DMS153 treated with DMSO at 0.1 percent for 48 hours (cell line): ENCODE measurements around the gene ENTPD8.
"Not testable (repeated sequence)": the region's sequence is repeated elsewhere in the genome, so short reads cannot be mapped to it uniquely, and the experiment has no call there.

Experiments
- DNase-seq: peaks from one replicate; lab custom pipeline; 2025; ENCODE audit not compliant: unreplicated experiment; lab: John Stamatoyannopoulos, UW

Gene ENTPD8

DNA sequence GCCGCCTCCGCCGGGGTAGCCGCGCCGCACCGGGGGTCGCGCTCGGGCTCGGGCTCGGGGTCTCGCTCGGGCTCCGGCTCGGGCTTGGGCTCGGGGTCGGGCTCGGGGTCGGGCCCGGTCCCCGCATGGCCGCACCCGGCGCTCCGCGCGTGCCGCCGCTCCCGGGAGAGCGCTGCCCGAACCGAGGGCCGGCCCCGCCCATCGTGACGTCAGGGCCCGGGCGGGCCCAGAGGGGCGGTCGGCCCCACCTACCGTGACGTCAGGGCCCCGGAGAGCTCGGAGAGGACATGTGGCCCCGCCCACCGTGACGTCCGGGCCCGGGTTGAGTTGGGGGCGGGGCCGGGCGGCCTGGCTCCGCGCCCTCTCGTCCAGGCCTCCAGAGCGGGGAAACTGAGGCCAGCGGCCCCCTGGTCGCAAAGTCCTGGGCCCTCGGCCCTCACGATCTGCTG, 18.0 kb upstream of the ENTPD8 start, which contains the start of gene NSMF:
NSMF (minus strand) TSS at position 183 of the 449 bp plus-strand sequence. CDS start 232 bp downstream, outside the sequence.
- peak; percentile 87 for DNase-seq

DNA sequence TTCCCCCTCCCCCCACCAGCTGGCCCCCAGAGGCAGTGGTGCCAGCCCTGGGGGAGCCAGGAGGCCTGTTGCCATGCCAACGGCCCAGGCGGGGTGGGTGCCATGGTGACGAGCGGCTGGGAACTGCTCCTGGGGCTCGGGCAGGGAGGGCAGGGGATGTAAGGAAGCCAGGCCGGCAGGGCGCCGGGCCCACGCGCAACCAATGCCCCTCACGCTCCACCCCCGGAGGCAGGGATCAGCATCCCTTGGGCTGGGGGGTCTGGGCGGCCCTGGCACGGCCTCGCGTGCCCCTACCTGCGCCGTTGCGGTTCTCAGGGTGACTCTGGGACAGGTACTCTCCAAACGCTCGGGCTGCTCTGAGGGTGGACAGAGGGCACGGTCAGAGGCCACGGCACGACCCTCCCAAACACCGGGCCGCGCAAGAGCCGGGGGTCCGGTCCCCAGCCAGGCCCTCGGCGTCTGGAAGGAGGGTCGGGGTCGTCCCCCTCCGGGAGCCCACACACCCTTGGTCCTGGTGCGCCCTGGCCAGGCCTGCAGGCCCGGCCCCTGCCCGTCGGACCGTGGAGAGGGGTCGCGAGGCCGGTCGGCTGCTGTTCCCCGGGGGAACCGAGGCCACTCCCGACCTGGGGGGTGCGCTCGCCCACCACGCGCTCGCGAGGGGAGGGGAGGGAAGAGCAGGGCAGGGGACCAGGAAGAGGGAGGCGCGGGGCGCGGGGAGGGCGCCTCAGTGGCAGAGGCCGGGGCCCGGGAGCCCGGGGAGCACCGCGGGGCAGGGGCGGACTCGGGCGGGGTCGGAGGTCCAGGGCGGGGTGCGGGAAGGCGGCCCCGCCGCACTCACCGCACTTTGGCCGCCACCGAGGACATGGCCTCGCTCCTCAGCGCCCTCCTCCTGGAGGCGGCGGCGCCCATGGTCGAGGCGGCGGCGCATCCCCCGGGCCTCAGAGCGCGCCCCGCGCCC, 17.3 kb upstream of the ENTPD8 start:
- no peak for DNase-seq

GRCh38 chr9:137457406-137458193, 16.4 kb upstream of the ENTPD8 start:
- DNase-seq: no peak

GRCh38 chr9:137456864-137457405, 15.8 kb upstream of the ENTPD8 start:
- DNase-seq: no peak

DNA sequence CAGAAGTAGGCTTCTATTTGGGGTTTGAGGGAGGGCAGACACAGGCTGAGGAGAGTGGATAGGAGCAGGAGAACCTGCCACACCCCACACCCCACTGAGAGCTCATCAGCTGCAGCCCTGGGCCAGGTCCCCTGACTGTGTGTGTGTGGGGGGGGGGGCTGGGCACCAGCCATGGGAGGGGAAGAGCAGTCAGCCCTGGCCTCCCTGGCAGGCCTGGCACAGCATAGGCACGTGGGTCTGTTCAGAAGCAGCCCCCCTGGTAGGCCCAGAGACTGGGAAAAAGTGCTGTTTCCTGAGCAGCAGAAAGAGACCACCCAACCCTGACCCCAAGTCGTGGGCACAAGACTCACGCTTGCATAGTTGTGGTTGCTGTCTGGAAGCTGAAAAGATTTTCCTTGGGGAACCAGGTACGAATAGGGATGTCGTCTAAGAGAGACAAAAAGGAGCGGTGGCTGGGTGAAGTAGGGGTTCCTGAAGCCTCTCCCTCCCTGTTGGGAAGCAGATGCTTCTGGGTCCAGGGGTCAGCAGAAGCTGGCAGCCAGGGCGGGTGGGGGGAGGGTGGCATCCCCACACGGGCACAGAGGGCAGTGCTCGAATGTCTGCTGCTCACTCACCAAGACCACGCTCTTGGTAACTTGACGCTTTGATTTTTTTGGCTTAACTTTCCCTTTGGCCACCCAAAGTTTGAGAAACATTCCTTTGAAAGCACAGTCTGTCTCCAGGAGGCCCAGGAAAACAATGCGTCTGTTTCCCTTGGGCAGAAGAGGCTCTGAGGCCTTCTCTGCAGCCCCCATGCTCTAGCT, 15.1 kb upstream of the ENTPD8 start:
- DNase-seq: no peak

DNA sequence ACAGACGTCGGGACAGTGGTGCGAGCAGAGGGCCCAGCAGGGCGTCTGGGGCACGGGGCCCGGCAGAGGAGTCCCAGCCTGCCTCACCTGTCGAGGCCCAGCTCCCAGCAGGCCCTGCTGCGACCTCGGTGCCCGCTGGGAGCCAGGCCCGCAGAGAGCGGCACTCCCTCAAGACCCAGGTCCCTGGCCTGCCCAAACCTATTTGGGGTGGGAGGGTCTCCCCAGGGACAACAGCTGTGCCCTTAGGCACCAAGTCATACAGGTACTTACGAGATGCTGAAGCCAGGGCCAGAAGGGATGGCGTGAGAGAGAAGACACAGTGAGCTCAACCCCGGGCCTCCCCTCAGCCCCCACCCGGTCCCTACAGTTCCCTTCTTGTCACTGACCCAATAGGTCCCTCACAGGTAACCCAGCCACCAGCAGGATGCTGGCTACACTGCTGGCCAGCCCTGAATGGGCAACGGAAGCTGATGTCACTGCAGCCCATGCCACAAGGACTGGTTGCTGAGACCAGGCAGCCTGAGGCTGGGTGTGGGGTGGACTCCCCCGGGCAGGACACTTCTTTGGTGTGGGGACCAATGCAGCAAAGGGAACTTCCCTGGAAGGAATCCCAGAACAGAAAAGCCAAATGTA, 14.3 kb upstream of the ENTPD8 start:
- no peak for DNase-seq

- no peak for DNase-seq
Observed at GRCh38 chr9:137454597-137455358, 13.6 kb upstream of the ENTPD8 start.

DNA sequence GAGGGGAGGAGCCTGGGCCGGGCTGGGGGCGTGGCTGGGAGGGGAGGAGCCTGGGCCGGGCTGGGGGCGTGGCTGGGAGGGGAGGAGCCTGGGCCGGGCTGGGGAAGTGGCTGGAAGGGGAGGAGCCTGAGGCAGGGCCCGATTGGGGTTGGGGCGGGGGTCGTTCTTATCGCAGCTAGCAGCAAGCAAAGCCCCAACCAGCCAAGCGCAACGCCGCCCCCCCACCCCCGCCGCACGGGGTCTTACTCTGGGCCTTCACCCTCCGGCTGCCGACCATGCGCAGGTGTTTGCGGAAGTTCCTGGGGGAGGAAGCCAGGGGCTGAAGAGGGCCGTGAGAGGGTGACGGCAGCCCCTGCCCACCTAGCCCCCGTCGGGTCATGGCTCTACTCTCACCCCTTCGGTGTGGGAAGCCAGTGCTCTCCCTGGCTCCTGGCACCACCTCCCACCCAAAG, 13.0 kb upstream of the ENTPD8 start:
- DNase-seq: no peak

GRCh38 chr9:137453643-137454081, 12.5 kb upstream of the ENTPD8 start:
- no peak for DNase-seq

- DNase-seq: no peak
Observed at GRCh38 chr9:137452761-137453642, 11.8 kb upstream of the ENTPD8 start.

DNA sequence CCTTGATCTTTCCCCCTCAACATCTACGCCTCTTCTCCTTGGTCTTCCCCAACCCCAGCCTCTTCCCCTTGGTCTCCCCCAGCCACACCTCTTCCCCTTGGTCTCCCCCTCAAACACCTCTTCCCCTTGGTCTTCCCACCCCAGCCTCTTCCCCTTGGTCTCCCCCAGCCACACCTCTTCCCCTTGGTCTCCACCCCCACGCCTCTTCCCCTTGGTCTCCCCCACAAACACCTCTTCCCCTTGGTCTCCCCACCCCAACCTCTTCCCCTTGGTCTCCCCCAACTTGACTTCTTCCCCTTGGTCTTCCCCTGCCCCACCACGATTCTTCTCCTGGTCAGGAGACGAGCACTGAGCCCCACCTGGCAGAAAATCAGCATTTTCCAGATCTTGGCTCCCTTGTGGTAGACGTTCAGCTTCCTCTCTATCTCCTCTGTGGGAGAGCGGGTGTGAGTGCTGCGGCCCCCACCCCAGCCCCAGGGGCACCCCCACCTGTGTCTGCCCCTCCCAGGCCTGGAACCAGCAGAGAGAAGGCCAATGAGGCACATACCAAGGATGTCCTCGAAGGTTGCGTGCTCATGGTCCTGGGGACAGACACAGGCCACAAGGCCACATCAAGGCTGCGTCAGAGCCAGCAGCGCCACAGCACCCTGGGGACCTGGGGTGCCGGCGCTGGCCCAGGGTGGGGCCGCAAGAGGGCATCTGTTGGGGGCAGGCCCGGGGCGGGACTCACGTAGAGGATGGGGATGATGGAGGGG, 11.0 kb upstream of the ENTPD8 start:
- no peak for DNase-seq

DNA sequence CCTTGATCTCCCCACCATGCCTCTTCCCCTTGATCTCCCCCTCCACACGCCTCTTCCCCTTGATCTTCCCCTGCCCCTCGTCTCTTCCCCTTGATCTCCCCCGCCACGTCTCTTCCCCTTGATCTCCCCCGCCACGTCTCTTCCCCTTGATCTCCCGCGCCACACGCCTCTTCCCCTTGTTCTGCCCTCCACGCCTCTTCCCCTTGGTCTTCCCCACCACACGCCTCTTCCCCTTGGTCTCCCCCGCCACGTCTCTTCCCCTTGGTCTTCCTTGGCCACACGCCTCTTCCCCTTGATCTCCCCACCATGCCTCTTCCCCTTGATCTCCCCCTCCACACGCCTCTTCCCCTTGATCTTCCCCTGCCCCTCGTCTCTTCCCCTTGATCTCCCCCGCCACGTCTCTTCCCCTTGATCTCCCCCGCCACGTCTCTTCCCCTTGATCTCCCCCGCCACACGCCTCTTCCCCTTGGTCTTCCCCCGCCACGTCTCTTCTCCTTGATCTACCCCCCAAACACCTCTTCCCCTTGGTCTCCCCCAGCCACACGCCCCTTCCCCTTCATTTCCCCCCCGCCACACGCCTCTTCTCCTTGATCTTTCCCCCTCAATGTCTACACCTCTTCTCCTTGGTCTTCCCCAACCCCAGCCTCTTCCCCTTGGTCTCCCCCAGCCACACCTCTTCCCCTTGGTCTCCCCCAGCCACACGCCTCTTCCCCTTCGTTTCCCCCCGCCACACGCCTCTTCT, 10.3 kb upstream of the ENTPD8 start:
- DNase-seq: not testable (repeated sequence)

DNA sequence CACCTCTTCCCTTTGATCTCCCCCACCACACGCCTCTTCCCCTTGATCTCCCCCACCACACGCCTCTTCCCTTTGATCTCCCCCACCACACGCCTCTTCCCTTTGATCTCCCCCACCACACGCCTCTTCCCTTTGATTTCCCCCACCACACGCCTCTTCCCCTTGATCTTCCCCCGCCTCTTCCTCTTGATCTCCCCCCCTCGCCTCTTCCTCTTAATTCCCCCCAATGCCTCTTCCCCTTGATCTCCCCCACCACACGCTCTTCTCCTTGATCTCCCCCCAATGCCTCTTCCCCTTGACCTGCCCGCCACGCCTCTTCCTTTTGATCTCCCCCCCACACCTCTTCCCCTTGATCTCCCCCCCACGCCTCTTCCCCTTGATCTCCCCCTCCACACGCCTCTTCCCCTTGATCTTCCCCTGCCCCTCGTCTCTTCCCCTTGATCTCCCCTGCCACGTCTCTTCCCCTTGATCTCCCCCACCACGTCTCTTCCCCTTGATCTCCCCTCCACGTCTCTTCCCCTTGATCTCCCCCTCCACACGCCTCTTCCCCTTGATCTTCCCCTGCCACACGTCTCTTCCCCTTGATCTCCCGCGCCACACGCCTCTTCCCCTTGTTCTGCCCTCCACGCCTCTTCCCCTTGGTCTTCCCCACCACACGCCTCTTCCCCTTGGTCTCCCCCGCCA, 9.5 kb upstream of the ENTPD8 start:
- not testable (repeated sequence) for DNase-seq

DNA sequence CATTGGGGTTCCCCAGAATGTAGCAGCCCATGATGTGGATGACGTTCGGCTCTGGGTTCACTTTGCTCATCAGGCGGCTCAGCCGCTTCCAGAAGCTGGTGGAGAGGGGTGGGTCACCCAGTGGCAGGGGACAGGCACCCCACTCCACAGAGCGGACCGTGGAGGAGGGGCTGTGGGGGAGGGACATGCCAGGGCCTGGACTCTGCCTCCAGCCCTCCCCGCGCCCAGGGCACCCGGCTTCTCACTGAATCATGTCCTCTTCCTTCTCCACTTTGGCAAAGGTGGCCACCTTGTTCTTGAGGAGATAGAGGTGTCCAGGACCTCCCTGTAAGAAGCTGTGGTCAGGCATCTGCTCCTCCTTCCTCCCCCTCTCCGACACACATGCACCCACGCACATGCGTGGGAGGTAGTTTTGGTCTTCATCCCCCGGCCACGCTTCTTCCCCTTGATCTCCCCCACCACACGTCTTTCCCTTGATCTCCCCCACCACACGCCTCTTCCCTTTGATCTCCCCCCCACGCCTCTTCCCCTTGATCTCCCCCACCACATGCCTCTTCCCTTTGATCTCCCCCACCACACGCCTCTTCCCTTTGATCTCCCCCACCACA, 8.9 kb upstream of the ENTPD8 start:
- no peak for DNase-seq

- DNase-seq: no peak
Observed at GRCh38 chr9:137449081-137449844, 8.1 kb upstream of the ENTPD8 start.
